NCI-H526 (cell line): ENCODE data around the gene HLA-DRB1.
"Not testable (repeated sequence)": the region's sequence is repeated elsewhere in the genome, so short reads cannot be mapped to it uniquely, and the experiment has no call there.

Source experiments
- DNase-seq, 2 experiments: peaks; one replicate each; lab custom pipeline; 2025; lab: John Stamatoyannopoulos, UW

Gene HLA-DRB1

GRCh38 chr6:32558426-32559057, 31.1 kb downstream of the HLA-DRB1 start:
- DNase-seq = no peak

GRCh38 chr6:32554116-32554965, 35.3 kb downstream of the HLA-DRB1 start:
- DNase-seq = no peak

- no peak for DNase-seq
These were observed 36.5 kb downstream of the HLA-DRB1 start for GRCh38 chr6:32553037-32553742.

GRCh38 chr6:32551410-32551809, 38.2 kb downstream of the HLA-DRB1 start:
- DNase-seq = no peak

GRCh38 chr6:32539839-32540238, 49.8 kb downstream of the HLA-DRB1 start:
- DNase-seq = peak; percentile 2 to 15

- DNase-seq = not testable (repeated sequence)
These were observed 59.2 kb downstream of the HLA-DRB1 start for GRCh38 chr6:32530431-32530793.

GRCh38 chr6:32529697-32530430, 59.8 kb downstream of the HLA-DRB1 start, which contains the start of gene HLA-DRB5:
HLA-DRB5 (minus strand) TSS chr6:32530287; CDS start chr6:32530224, 63 bp downstream.
- no peak for DNase-seq
